ENCODE results near the gene DCBLD2. TPM values are rescaled to one million over a fixed set of nuclear protein-coding genes. Genes with fewer than 3 reads are reported as not detected.

The DCBLD2 gene
- total and polyA plus RNA-seq, 9 of the 15 experiments (the other 6 are each of a cell fraction or from before 2014, with no cell fraction given), result 2.7 to 14.6 (median 7.4) TPM

GRCh38 chr3:98875535-98875934, 26.0 kb downstream of the DCBLD2 start (continued):
- no peak for TF ChIP-seq PKNOX1 (IDR thresholded peaks at IDR 0.05)
- no peak for TF ChIP-seq ZNF766 (CRISPR knock-in tag; conservative IDR thresholded peaks at IDR 0.05)
- no peak for TF ChIP-seq ZNF140 (CRISPR knock-in tag; IDR thresholded peaks at IDR 0.05)
- no peak for TF ChIP-seq ID3 (CRISPR knock-in tag; IDR thresholded peaks at IDR 0.05)
- 0 out of 2 replicates have a peak, but pooled peaks have one; percentile 23 for TF ChIP-seq ID3 (tag; IDR thresholded peaks at IDR 0.05)
- no peak for TF ChIP-seq RB1 (IDR thresholded peaks at IDR 0.05; ENCODE audit: low read depth)
- no peak for TF ChIP-seq ZNF778 (CRISPR knock-in tag; IDR thresholded peaks at IDR 0.05)
- TF ChIP-seq ZNF263 (CRISPR knock-in tag; IDR thresholded peaks at IDR 0.05; ENCODE audit: borderline replicate concordance), result no peak
- TF ChIP-seq IFI16 (CRISPR knock-in tag; IDR thresholded peaks at IDR 0.05), result no peak
- peak; percentile 76 for TF ChIP-seq PML (IDR thresholded peaks at IDR 0.05; ENCODE audit: low read length)
- no peak for TF ChIP-seq U2AF2 (optimal IDR thresholded peaks at IDR 0.05; ENCODE audit: low read depth, low read length)
- TF ChIP-seq ZNF197 (CRISPR knock-in tag; IDR thresholded peaks at IDR 0.05; ENCODE audit: low read depth), result no peak
- TF ChIP-seq E4F1 (CRISPR knock-in tag; IDR thresholded peaks at IDR 0.05; ENCODE audit: borderline replicate concordance), result no peak
- 0 out of 2 replicates have a peak, but pooled peaks have one; percentile 58 for TF ChIP-seq ZNF445 (CRISPR knock-in tag; IDR thresholded peaks at IDR 0.05; ENCODE audit: low read depth)
- TF ChIP-seq MAFG (tag; conservative IDR thresholded peaks at IDR 0.05), result no peak
- TF ChIP-seq BMI1 (IDR thresholded peaks at IDR 0.05; ENCODE audit: low read length), result no peak
- no peak for TF ChIP-seq ZNF347 (CRISPR knock-in tag; IDR thresholded peaks at IDR 0.05; ENCODE audit: low read depth)
- no peak for TF ChIP-seq ZNF695 (CRISPR knock-in tag; IDR thresholded peaks at IDR 0.05)
- TF ChIP-seq ARNT (IDR thresholded peaks at IDR 0.05), result no peak; a peak in 1 of 4 replicates
- TF ChIP-seq ZNF282 (CRISPR knock-in tag; IDR thresholded peaks at IDR 0.05), result no peak
- no peak for TF ChIP-seq HMG20B (CRISPR knock-in tag; IDR thresholded peaks at IDR 0.05)
- TF ChIP-seq SAFB2 (IDR thresholded peaks at IDR 0.05; ENCODE audit: borderline replicate concordance, low read depth, low read length, severe bottlenecking), result no peak
- no peak for TF ChIP-seq CREB3L1 (IDR thresholded peaks at IDR 0.05; ENCODE audit: borderline replicate concordance, low read depth)
- peak; percentile 94 for TF ChIP-seq TEAD4 (IDR thresholded peaks at IDR 0.05; ENCODE audit: low read length)
- TF ChIP-seq TEAD4 (CRISPR knock-in tag; IDR thresholded peaks at IDR 0.05; ENCODE audit: borderline replicate concordance), result no peak
- TF ChIP-seq CREM (IDR thresholded peaks at IDR 0.05; ENCODE audit: low read depth), result 0 out of 2 replicates have a peak, but pooled peaks have one; percentile 18
- TF ChIP-seq OTX1 (CRISPR knock-in tag; IDR thresholded peaks at IDR 0.05), result no peak
- peak; percentile 5 for TF ChIP-seq TAF9B (IDR thresholded peaks at IDR 0.05; ENCODE audit: partially characterized antibody)
